Glomerular visceral epithelial cell (primary cell): ENCODE data around the gene ANKRD52.

Source experiments
- DNase-seq: peaks from one replicate; pipeline ENCODE4 v3.0.0-alpha.2; 2016; ENCODE audit errors: extremely low spot score

The ANKRD52 gene

GRCh38 chr12:56241424-56242303 is 16.5 kb downstream of the ANKRD52 start:
- DNase-seq: no peak

- no peak for DNase-seq
These were observed 20.6 kb downstream of the ANKRD52 start for GRCh38 chr12:56237552-56237951.

GRCh38 chr12:56236985-56237384 is 21.2 kb downstream of the ANKRD52 start:
- no peak for DNase-seq

GRCh38 chr12:56236091-56236490 is 22.1 kb downstream of the ANKRD52 start:
- DNase-seq: no peak

GRCh38 chr12:56234746-56235436 is 23.3 kb downstream of the ANKRD52 start:
- DNase-seq: no peak

GRCh38 chr12:56231184-56231582 is 27.0 kb downstream of the ANKRD52 start:
- DNase-seq: no peak

- no peak for DNase-seq
These were observed 27.6 kb downstream of the ANKRD52 start for GRCh38 chr12:56230432-56231183.

GRCh38 chr12:56229916-56230431 is 28.2 kb downstream of the ANKRD52 start, which contains the start of gene SLC39A5:
SLC39A5 (plus strand) TSS chr12:56230051; CDS start chr12:56231275, 1,224 bp downstream.
- DNase-seq: no peak

- no peak for DNase-seq
These were observed 29.1 kb downstream of the ANKRD52 start for GRCh38 chr12:56229082-56229481.

- no peak for DNase-seq
These were observed 33.2 kb downstream of the ANKRD52 start for GRCh38 chr12:56224954-56225353.

- peak; percentile 97 for DNase-seq
These were observed 34.0 kb downstream of the ANKRD52 start, which contains the start of gene NABP2 for GRCh38 chr12:56224102-56224701. NABP2 (plus strand) TSS chr12:56224342; CDS start chr12:56224857, 515 bp downstream.

- DNase-seq: no peak
These were observed 34.5 kb downstream of the ANKRD52 start for GRCh38 chr12:56223571-56224101.

- DNase-seq: no peak
These were observed 35.7 kb downstream of the ANKRD52 start for GRCh38 chr12:56222531-56222895.

- peak; percentile 98 for DNase-seq
These were observed 36.2 kb downstream of the ANKRD52 start, which contains the start of gene RNF41 for GRCh38 chr12:56221757-56222530. RNF41 (minus strand) TSS chr12:56221922; CDS start chr12:56214047, 7,875 bp downstream.

- DNase-seq: peak; percentile 55
These were observed 36.9 kb downstream of the ANKRD52 start for GRCh38 chr12:56221232-56221756.

GRCh38 chr12:56220611-56221231 is 37.5 kb downstream of the ANKRD52 start:
- peak; percentile 35 for DNase-seq

- DNase-seq: no peak
These were observed 38.3 kb downstream of the ANKRD52 start for GRCh38 chr12:56219840-56220239.

- no peak for DNase-seq
These were observed 41.7 kb downstream of the ANKRD52 start for GRCh38 chr12:56216461-56216860.

- DNase-seq: no peak
These were observed 44.3 kb downstream of the ANKRD52 start for GRCh38 chr12:56213878-56214277.

- DNase-seq: no peak
These were observed 45.8 kb downstream of the ANKRD52 start for GRCh38 chr12:56212361-56212760.
